Glutamatergic neuron (in vitro differentiated cells): ENCODE data around the gene RAP1GAP2. TPM values are rescaled to one million over a fixed set of nuclear protein-coding genes. Genes with fewer than 3 reads are reported as not detected.

Source experiments
- DNase-seq: peaks from one replicate; pipeline ENCODE4 v3.0.0; 2022
- H3K27ac Mint-ChIP-seq: one replicate; pipeline ENCODE4 v1.8.0; 2020; ENCODE audit warnings: mild to moderate bottlenecking, mixed read lengths, inconsistent platforms; ENCODE audit not compliant: unreplicated experiment
- H3K27me3 Mint-ChIP-seq: one replicate; pipeline ENCODE4 v1.8.0; 2020; ENCODE audit warnings: mild to moderate bottlenecking, moderate library complexity, mixed read lengths, inconsistent platforms; ENCODE audit not compliant: unreplicated experiment
- H3K36me3 Mint-ChIP-seq: one replicate; pipeline ENCODE4 v1.8.0; 2020; ENCODE audit warnings: mild to moderate bottlenecking, mixed read lengths, inconsistent platforms; ENCODE audit not compliant: unreplicated experiment
- H3K4me1 Mint-ChIP-seq: one replicate; pipeline ENCODE4 v1.8.0; 2020; ENCODE audit warnings: mild to moderate bottlenecking, low read depth, mixed read lengths, inconsistent platforms; ENCODE audit not compliant: unreplicated experiment
- H3K4me3 Mint-ChIP-seq: one replicate; pipeline ENCODE4 v1.8.0; 2020; ENCODE audit warnings: mild to moderate bottlenecking, mixed read lengths, inconsistent platforms; ENCODE audit not compliant: unreplicated experiment
- H3K9me3 Mint-ChIP-seq: one replicate; pipeline ENCODE4 v1.8.0; 2020; ENCODE audit warnings: mild to moderate bottlenecking, moderate library complexity, mixed read lengths, inconsistent platforms; ENCODE audit not compliant: unreplicated experiment
- CTCF ChIP-seq: fragments of 200-600 bp; sonication (generic); IDR thresholded peaks from one replicate; pipeline ENCODE4 v1.5.0; 2021; ENCODE audit not compliant: partially characterized antibody, unreplicated experiment
- total RNA-seq: library from RNA; stranded (reverse); fragmentation: NEBNext Ultra II Directional; extraction: Animal tissue kit (Norgen Biotek cat#: 25700); gene quantifications from one replicate; pipeline ENCODE4 v1.2.1, GENCODE V29; 2021; ENCODE audit not compliant: unreplicated experiment

RAP1GAP2 gene
- total RNA-seq, 1 donor from 2014 or later, result 86.0 TPM

DNA sequence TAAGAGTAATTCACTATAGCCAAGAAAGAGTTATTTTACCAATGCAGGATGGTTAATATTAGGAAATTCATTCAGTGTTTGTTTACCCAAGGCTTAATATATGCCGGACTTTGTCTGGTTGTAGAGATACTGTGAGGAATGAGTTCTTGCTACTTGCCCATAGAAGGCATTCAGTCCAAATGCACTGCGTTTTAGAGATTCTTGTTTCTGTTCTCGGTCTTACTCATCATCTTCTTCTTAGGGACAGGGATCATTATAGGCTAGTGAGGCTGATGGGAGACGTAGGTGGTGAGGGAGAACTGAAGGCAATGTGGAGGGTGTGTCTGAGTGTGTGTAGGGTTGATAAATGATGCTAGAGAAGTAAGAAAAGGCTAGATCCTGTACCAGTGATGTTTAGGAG is 176.5 kb downstream of the RAP1GAP2 start:
- H3K4me3 Mint-ChIP-seq, result no peak overlapping the region
- no peak for TF ChIP-seq CTCF
- H3K4me1 Mint-ChIP-seq, result peaks cover 4% of the 10 kb centered on the region
- H3K27ac Mint-ChIP-seq, result no peak overlapping the region
- no peak for DNase-seq
- no peaks in the 10 kb centered on the region for H3K9me3 Mint-ChIP-seq
- H3K27me3 Mint-ChIP-seq, result peaks cover 2% of the 10 kb centered on the region
- H3K36me3 Mint-ChIP-seq, result no peaks in the 10 kb centered on the region

GRCh38 chr17:2974347-2974746 is 178.1 kb downstream of the RAP1GAP2 start:
- DNase-seq, result no peak
- no peak overlapping the region for H3K27ac Mint-ChIP-seq
- H3K9me3 Mint-ChIP-seq, result no peaks in the 10 kb centered on the region
- H3K4me3 Mint-ChIP-seq, result no peak overlapping the region
- peaks cover 4% of the 10 kb centered on the region for H3K4me1 Mint-ChIP-seq
- H3K27me3 Mint-ChIP-seq, result peaks cover 5% of the 10 kb centered on the region
- H3K36me3 Mint-ChIP-seq, result no peaks in the 10 kb centered on the region
- no peak for TF ChIP-seq CTCF

DNA sequence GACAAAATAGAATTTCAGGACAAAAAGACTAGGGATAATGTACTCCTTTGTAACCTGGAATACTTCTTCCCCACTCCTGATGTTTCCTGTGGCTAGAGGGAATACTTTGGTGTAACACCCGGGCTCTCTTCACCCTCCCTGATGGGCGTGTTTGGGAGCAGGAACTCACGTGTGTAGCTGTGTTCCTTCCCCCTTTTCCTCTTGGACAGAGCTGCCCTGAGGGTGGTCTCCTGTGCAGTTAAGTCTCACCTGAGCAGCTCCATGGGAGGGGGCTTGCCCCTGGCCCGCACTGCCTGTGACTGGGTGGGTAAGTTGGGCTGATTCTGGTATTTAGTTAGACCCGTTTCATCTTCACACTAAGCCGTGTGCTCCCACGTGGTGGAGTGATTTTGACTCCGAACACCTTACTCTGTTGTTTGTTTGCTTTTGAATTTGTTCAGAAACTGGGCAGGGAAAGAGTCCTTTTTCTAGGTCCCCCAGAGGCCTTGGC is 179.3 kb downstream of the RAP1GAP2 start:
- TF ChIP-seq CTCF, result no peak
- Mint-ChIP-seq H3K36me3 (no peaks in the 10 kb centered on the region), H3K27ac (no peak overlapping the region), H3K27me3 (peaks cover 5% of the 10 kb centered on the region), H3K9me3 (no peaks in the 10 kb centered on the region), H3K4me3 (no peak overlapping the region), H3K4me1 (peaks cover 4% of the 10 kb centered on the region)
- DNase-seq, result no peak

- H3K4me3 Mint-ChIP-seq, result no peak overlapping the region
- H3K27me3 Mint-ChIP-seq, result peaks cover 5% of the 10 kb centered on the region
- TF ChIP-seq CTCF, result no peak
- H3K27ac Mint-ChIP-seq, result no peak overlapping the region
- DNase-seq, result no peak
- peaks cover 4% of the 10 kb centered on the region for H3K4me1 Mint-ChIP-seq
- H3K36me3 Mint-ChIP-seq, result no peaks in the 10 kb centered on the region
- no peaks in the 10 kb centered on the region for H3K9me3 Mint-ChIP-seq
Observed at GRCh38 chr17:2977157-2977556, 180.9 kb downstream of the RAP1GAP2 start.

DNA sequence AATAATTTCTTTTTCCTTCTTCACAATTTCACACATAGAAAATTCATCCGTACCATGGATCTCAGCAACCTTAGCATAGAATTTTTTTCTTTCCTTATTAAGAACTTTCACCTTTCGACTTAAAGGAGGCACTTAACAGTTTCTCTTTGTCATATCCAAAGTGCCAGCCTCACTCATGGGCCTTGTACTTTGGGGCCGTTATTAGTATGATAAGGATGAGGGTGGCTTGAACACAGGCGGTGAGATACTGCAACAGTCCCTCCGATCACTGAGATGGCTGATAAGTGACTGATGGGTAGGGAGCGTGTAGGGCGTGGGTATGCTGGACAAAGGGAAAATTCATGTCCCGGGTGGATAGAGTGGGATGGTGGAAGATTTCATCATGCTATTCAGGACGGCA is 181.9 kb downstream of the RAP1GAP2 start:
- TF ChIP-seq CTCF, result no peak
- Mint-ChIP-seq H3K9me3 (peaks cover 3% of the 10 kb centered on the region), H3K4me3 (no peak overlapping the region), H3K27ac (no peak overlapping the region), H3K4me1 (peaks cover 9% of the 10 kb centered on the region), H3K27me3 (peaks cover 3% of the 10 kb centered on the region), H3K36me3 (peaks cover 5% of the 10 kb centered on the region)
- DNase-seq, result no peak
